NCI-H1694 (cell line): ENCODE measurements around the gene TMEM273.

Source experiments
- DNase-seq: peaks from one replicate; lab custom pipeline; 2025; lab: John Stamatoyannopoulos, UW

The TMEM273 gene

DNA sequence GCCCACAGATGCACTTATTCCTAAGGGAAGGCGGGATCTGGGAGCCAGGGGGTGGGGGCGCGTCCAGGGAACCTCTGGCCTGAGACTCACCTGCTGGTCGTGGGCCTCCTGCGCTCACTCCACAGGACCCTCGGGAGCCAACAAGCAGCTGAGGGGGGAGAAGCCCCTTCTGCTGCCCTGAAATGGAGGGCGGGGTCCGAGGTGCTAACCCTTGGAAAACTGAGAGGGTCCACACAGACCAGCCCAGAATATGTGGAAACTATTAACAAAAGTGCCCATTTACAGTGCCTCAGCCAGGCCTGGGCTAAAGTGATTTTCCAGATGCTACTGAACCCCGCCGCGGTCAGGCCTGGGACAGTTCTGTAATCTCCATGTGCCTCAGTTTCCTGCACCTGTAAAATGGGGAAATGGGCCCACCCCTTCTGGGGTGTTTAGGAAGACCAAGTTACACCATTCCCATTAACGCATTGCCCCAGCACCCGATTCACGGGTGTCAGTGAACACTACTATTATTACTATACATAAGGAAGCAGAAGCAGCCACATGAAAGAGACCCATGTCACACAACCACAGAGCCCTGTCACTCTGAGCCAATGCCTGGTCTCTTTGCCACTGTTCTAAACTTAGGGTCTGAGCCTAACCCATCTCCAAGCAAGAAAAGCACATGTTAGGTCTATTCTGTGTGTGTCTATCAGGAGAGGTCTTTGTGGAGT lies 72.2 kb downstream of the TMEM273 start:
- no peak for DNase-seq

DNA sequence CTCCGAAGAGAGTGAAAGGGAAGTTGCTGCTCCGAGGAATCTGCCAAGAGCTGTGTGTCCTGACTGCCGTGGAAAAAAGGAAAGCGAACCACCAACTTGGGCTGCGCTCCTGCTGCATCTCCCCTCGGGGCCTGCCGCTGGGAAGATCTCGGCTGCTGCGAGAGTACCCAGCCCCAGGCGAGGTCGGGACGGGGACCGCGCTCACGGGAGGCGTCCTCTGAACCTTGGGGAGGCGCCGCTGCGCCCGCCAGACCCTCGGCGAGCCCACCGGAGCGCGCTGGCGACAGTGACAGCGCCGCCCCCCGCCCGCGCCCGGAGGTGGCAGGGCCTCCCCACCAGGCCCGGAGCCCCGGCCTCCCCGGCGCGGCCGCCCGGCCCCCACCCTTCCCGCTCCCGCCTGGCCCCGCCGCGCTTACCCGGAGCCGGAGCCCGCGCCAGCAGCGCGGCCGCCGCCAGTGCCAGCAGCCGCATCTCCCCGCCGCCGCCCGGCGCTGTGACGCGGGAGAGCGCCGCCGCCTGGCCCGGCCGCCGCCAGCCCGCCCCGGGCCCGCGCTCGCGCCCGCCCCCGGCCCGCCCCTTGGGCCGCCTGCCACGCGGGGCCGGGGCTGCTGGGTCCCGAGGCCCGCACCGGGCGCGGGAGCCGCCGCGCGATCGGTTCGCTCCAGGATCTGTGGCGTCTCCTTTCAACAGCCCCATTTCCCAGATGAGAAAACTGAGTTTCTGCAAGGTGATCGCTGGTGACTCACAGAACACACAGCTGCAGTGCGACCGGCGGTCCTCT lies 73.0 kb downstream of the TMEM273 start, which contains the start of gene VSTM4:
TSS of gene VSTM4 (minus strand) at position 508 of the 781 bp plus-strand sequence. CDS start at position 471, 37 bp downstream.
- no peak for DNase-seq

GRCh38 chr10:49114718-49115014 lies 73.5 kb downstream of the TMEM273 start:
- no peak for DNase-seq

DNA sequence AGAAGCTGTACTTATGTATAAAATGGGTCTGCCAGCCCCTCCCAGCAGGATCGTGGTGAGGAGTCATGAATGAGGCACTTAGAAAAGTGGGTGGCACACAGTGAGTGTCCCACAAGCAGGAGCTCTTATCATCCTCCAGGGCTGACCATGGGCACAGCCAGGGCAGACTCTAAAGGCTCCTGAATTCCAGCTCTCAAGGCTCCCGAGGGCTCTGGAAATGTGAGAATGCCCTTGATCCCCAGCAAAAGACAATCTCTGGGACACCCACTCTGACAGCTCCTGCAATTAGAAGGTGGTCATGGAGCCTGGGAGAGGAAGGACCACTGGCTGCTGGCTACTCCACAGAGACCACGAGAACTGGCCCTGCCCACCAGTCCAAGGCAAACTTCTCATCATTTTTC lies 74.5 kb downstream of the TMEM273 start:
- DNase-seq = no peak

DNA sequence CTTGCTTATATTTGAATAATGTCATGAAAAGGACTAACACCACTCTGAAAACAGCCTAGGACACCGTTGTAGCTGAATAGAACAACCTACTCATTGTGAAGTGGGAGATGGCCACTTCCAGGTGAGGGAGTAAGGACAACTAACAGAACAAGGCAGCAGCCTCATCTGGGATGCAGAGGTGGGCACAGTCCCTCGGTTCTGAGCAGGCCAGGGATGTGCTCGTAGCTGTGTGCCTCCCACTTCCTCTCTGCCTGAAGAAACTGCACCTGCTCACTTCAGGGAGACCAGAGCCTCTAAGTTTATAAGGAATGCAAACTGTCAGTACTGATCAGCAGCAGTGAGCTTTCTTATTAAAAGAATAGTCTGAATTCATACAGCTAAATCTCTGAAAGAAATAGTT lies 75.3 kb downstream of the TMEM273 start:
- DNase-seq = no peak

DNA sequence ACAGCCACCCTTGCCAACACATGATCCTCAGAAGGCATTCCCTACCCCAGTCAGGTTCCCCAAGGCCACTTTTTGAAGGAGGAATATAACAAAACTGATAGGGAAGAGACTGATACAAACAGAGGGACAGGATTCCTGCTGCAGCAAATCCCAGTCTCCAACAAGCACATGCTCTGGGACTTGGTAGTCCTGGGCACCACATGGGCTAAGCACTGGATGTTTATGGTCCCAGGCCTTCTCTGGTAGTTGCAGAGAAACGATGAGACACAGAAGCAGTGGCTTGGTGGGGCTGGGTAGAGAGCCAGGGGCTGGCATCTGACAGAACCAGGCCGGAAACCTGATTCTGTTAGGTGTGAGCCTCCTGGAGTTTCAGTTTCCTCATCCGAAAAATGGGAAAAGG lies 76.1 kb downstream of the TMEM273 start:
- no peak for DNase-seq

- DNase-seq = no peak
Observed at GRCh38 chr10:49111320-49111698, 76.9 kb downstream of the TMEM273 start.

DNA sequence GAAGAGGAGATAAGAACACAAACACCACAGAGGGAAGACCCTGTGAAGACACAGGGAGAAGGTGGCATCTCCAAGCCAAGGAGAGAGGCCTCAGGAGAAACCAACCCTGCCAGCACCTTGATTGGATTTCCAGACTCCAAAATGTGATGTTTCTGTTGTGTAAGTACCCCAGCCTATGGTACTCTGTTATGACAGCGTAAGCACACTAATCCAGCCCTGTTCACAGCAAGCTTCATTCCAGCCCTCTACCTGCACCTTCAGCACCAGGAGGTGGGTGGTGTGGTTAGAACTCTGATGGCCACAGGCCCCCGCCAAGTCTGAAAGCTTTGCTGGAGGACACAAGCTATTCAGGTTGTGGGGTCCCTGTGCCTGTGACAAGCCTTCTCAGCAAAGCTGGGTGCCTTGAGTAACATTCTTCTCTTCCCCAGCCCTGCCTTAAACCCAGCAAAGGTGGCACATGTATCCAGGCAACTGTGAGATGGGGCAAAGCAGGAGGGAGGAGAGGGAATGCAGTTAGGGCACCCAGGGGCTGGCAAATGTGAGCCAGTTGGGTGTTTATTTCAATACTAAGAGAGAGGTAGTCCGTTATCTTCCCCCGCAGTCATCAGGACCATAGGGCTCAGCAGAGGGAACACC lies 77.4 kb downstream of the TMEM273 start:
- no peak for DNase-seq

DNA sequence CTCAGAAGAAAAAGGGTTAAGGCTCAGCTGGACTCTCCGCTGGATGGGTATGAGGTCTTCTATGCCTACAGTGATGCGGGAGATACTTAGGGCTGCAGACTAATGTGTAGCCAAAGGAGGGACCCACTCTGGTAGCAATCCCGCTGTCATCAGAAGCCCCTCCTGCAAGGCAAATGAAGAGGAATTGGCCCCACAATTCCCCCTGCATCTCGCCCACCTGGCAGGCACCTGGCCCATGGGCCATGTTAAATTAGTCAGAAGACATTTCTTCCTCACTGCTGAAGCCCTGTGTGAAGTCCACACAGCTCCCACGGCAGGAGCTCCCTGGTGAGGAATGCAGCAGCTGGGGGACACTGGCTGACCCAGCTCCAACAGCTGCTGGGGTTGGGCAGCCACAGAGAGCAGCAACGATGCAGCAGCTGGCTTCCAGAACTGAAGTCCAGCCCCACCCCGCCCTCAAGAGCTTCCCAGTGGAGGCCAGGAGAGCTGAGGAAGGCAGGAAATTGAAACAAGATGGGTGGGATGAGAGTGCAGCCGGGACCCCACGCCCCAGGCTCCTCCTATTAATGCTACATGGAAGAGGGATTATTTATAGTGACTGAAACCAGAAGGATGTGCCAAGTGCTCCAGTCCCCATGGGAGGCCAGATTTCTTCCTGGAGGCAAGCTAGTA lies 78.4 kb downstream of the TMEM273 start:
- DNase-seq = no peak

GRCh38 chr10:49108656-49109055 lies 79.5 kb downstream of the TMEM273 start:
- DNase-seq = no peak

GRCh38 chr10:49107887-49108267 lies 80.3 kb downstream of the TMEM273 start:
- no peak for DNase-seq

GRCh38 chr10:49107111-49107886 lies 80.9 kb downstream of the TMEM273 start:
- no peak for DNase-seq

GRCh38 chr10:49106451-49106850 lies 81.7 kb downstream of the TMEM273 start:
- DNase-seq = no peak

- no peak for DNase-seq
Observed at GRCh38 chr10:49105076-49105475, 83.1 kb downstream of the TMEM273 start.
